Mammary epithelial cell (primary cell): ENCODE data around the gene BASP1.

Experiments used
- CTCF ChIP-seq, 2 donors: IDR thresholded peaks in 1 of 2; conservative IDR thresholded peaks in 1 of 2; 2 replicates each; pipeline ENCODE4 v1.5.1; 2011 to 2012; ENCODE audit warnings: inconsistent platforms in 2 of 2, low read length in 2 of 2, mild to moderate bottlenecking in 2 of 2, control low read depth in 1 of 2, low read depth in 1 of 2; ENCODE audit not compliant: insufficient read depth in 1 of 2; ENCODE audit errors: extremely low read depth in 1 of 2
- EZH2 ChIP-seq: IDR thresholded peaks from 2 replicates; pipeline ENCODE4 v1.6.1; 2012; ENCODE audit warnings: low read length, inconsistent platforms, borderline replicate concordance

GRCh38 chr5:17309462-17309861, 92.0 kb downstream of the BASP1 start:
- TF ChIP-seq CTCF (conservative IDR thresholded peaks at IDR 0.05 in 1 of 2, IDR thresholded peaks at IDR 0.05 in 1 of 2; ENCODE audit: extremely low read depth in 1 of 2, insufficient read depth in 1 of 2, low read depth in 1 of 2, low read length in 2 of 2): no peak
- no peak for TF ChIP-seq EZH2
